ENCODE measurements around the gene RAB36.

GRCh38 chr22:23203452-23204124 lies 58.3 kb downstream of the RAB36 start:
- TF ChIP-seq CTCF (IDR thresholded peaks at IDR 0.05; ENCODE audit: poor library complexity) (no peak), EZH2 (IDR thresholded peaks at IDR 0.05; ENCODE audit: borderline replicate concordance) (no peak)
